IMR-90 (cell line): ENCODE results near the gene PPM1H. TPM values are rescaled to one million over a fixed set of nuclear protein-coding genes. Genes with fewer than 3 reads are reported as not detected.

Experiments
- ATAC-seq: fragments of 200-7000 bp; cut with Tn5 transposase; 2 replicates; pipeline ENCODE4 v1.9.1; 2020; ENCODE audit warnings: low read depth, mild to moderate bottlenecking, moderate library complexity
- BruUV-seq: library from RNA; stranded (reverse); fragments of 400-500 nt; replicated peaks from 2 replicates; lab custom pipeline; 2021; lab: Mats Ljungman, UMichigan
- CTCF ChIA-PET: fragments of 300-600 bp; formaldehyde crosslinking; extraction: SDS; loops from one replicate; lab custom pipeline; 2021; ENCODE audit warnings: antibody characterized with exemption; lab: Yijun Ruan, JAX
- POLR2A ChIA-PET: fragments of 300-600 bp; sonication (Branson Sonifier 250); formaldehyde crosslinking; loops from one replicate; lab custom pipeline; 2022; ENCODE audit warnings: antibody characterized with exemption; ENCODE audit not compliant: unreplicated experiment; lab: Charles Lee
- DNase-seq: peaks from one replicate; pipeline ENCODE4 v3.0.0; 2013
- H2AFZ ChIP-seq: replicated peaks from 2 replicates; pipeline ENCODE3; 2013; ENCODE audit warnings: low read length, mild to moderate bottlenecking; ENCODE audit not compliant: poor library complexity
- H2AK5ac ChIP-seq: 2 replicates; pipeline ENCODE4 v1.6.1; 2013; ENCODE audit warnings: low read depth, low read length, inconsistent platforms
- H2AK9ac ChIP-seq: replicated peaks from 2 replicates; pipeline ENCODE3; 2013; ENCODE audit warnings: mild to moderate bottlenecking, low read depth, low read length, moderate library complexity; ENCODE audit not compliant: poor library complexity
- H2BK120ac ChIP-seq: 2 replicates; pipeline ENCODE4 v1.6.1; 2013; ENCODE audit warnings: low read depth, low read length, inconsistent platforms
- H2BK15ac ChIP-seq: 3 replicates; pipeline ENCODE4 v1.6.1; 2013; ENCODE audit warnings: low read depth, low read length, inconsistent platforms
- H2BK20ac ChIP-seq: 2 replicates; pipeline ENCODE4 v1.6.1; 2013; ENCODE audit warnings: low read depth, mild to moderate bottlenecking, inconsistent platforms, low read length, moderate library complexity
- H2BK5ac ChIP-seq: 2 replicates; pipeline ENCODE4 v1.6.1; 2013; ENCODE audit warnings: mild to moderate bottlenecking, low read depth, low read length, inconsistent platforms; ENCODE audit not compliant: poor library complexity, severe bottlenecking
- H3K14ac ChIP-seq: replicated peaks from 2 replicates; pipeline ENCODE4 v1.6.1; 2013; ENCODE audit warnings: low read depth, low read length, inconsistent platforms
- H3K18ac ChIP-seq: 2 replicates; pipeline ENCODE4 v1.6.1; 2013; ENCODE audit warnings: low read depth, low read length, control low read depth
- H3K23ac ChIP-seq: 2 replicates; pipeline ENCODE4 v1.6.1; 2013; ENCODE audit warnings: low read depth, low read length, inconsistent platforms
- H3K27ac ChIP-seq: 2 replicates; pipeline ENCODE4 v1.5.1; 2013; ENCODE audit warnings: mild to moderate bottlenecking, control low read depth, low read length; ENCODE audit not compliant: insufficient read depth
- H3K27me3 ChIP-seq: 2 replicates; pipeline ENCODE4 v1.6.1; 2013; ENCODE audit warnings: low read length; ENCODE audit not compliant: control insufficient read depth, insufficient read depth
- H3K36me3 ChIP-seq: 2 replicates; pipeline ENCODE4 v1.6.1; 2013; ENCODE audit warnings: low read length, mixed read lengths; ENCODE audit not compliant: control insufficient read depth, insufficient read depth
- H3K4ac ChIP-seq: 2 replicates; pipeline ENCODE4 v1.6.1; 2013; ENCODE audit warnings: low read depth, low read length, inconsistent platforms
- H3K4me1 ChIP-seq: 2 replicates; pipeline ENCODE4 v1.6.1; 2013; ENCODE audit warnings: low read length, mixed read lengths; ENCODE audit not compliant: control insufficient read depth, insufficient read depth
- H3K4me2 ChIP-seq: 2 replicates; pipeline ENCODE4 v1.6.1; 2013; ENCODE audit warnings: low read depth, mild to moderate bottlenecking, control low read depth, low read length, moderate library complexity
- H3K4me3 ChIP-seq: 2 replicates; pipeline ENCODE4 v1.5.1; 2013; ENCODE audit warnings: low read depth, mild to moderate bottlenecking, control low read depth, low read length, moderate library complexity; ENCODE audit not compliant: insufficient read depth
- H3K56ac ChIP-seq: 2 replicates; pipeline ENCODE4 v1.6.1; 2013; ENCODE audit warnings: low read length, inconsistent platforms; ENCODE audit not compliant: insufficient read depth; ENCODE audit errors: extremely low read depth
- H3K79me1 ChIP-seq, 2 experiments: 2 replicates each; pipeline ENCODE4 v1.6.1; 2013; ENCODE audit warnings: low read length in 2 of 2, inconsistent platforms in 1 of 2, low read depth in 1 of 2
- H3K9ac ChIP-seq: 2 replicates; pipeline ENCODE4 v1.6.1; 2013; ENCODE audit warnings: low read depth, low read length, control low read depth
- H3K9me1 ChIP-seq: 2 replicates; pipeline ENCODE4 v1.6.1; 2013; ENCODE audit warnings: low read length, inconsistent platforms; ENCODE audit not compliant: insufficient read depth
- H3K9me3 ChIP-seq: 2 replicates; pipeline ENCODE4 v1.6.1; 2013; ENCODE audit warnings: low read length; ENCODE audit not compliant: control insufficient read depth, insufficient read depth
- H4K20me1 ChIP-seq: 2 replicates; pipeline ENCODE4 v1.6.1; 2013; ENCODE audit warnings: low read length, inconsistent platforms; ENCODE audit not compliant: insufficient read depth
- H4K5ac ChIP-seq: 2 replicates; pipeline ENCODE4 v1.6.1; 2013; ENCODE audit warnings: mild to moderate bottlenecking, low read depth, low read length, control low read depth
- H4K8ac ChIP-seq, 2 experiments: 2 replicates each; pipeline ENCODE4 v1.6.1; 2013; ENCODE audit warnings: low read depth in 2 of 2, low read length in 2 of 2, control low read depth in 1 of 2, inconsistent platforms in 1 of 2
- H4K91ac ChIP-seq: 2 replicates; pipeline ENCODE4 v1.6.1; 2013; ENCODE audit warnings: low read depth, low read length, inconsistent platforms; ENCODE audit not compliant: insufficient read depth
- BHLHE40 ChIP-seq: fragments of 150-350 bp; IDR thresholded peaks from 2 replicates; pipeline ENCODE4 v1.6.1; 2016; ENCODE audit warnings: mild to moderate bottlenecking, low read depth, low read length
- MXI1 ChIP-seq: IDR thresholded peaks from 2 replicates; pipeline ENCODE4 v1.6.1; 2012; ENCODE audit warnings: low read depth, mild to moderate bottlenecking, low read length, moderate library complexity, borderline replicate concordance
- RFX5 ChIP-seq: IDR thresholded peaks from 2 replicates; pipeline ENCODE4 v1.8.0; 2012; ENCODE audit warnings: low read depth, mild to moderate bottlenecking, low read length, moderate library complexity
- WGBS, 2 experiments: methylation state at CpG; one replicate each; pipeline versions ENCODE4 v1.1.5 to v1.1.7; 2013; ENCODE audit warnings: missing lambda C conversion rate in 2 of 2; ENCODE audit not compliant: insufficient read length in 1 of 2; ENCODE audit errors: extremely low coverage in 2 of 2; 5-methylcytosine and 5-hydroxymethylcytosine counted together
- dilution Hi-C: fragments of 300-500 bp; cut with HindIII; formaldehyde crosslinking; loops from one replicate; pipeline ENCODE4 v1.14.3; 2018; ENCODE audit warnings: low sequenced_read_pairs; ENCODE audit not compliant: unreplicated experiment
- in situ Hi-C: fragments of 300-500 bp; cut with MboI; formaldehyde crosslinking; loops from 3 replicates; pipeline ENCODE4 v1.14.3; 2019; ENCODE audit warnings: low sequenced_read_pairs, inconsistent platforms, mixed read lengths
- intact Hi-C: fragments of 100-400 bp; cut with micrococcal nuclease; formaldehyde crosslinking; loops from 2 replicates; pipeline ENCODE4 v1.10.0; 2022
- polyA plus RNA-seq, 3 experiments: library from polyadenylated mRNA; depleted of rRNA; stranded (reverse); fragments of >200 nt; gene quantifications; 2 replicates each; pipeline ENCODE4 v1.2.3, GENCODE V29; 2012; ENCODE audit warnings: low replicate concordance in 1 of 3
- total RNA-seq: library from RNA; depleted of rRNA; stranded (reverse); fragments of >200 nt; gene quantifications from 2 replicates; pipeline ENCODE4 v1.2.3, GENCODE V29; 2012

Gene PPM1H
- total and polyA plus RNA-seq, 2 of the 4 experiments (the other 2 are of a cell fraction), result 0.14 to 0.18 TPM

- ChIA-PET POLR2A (interaction anchor here (0.6 kb wide), 1 partner anchor 134 kb away, joined by 14 read pairs; no protein-coding TSS in a partner anchor), CTCF (interaction anchor here (0.7 kb wide), 1 partner anchor 16 kb away, joined by 4 read pairs; no protein-coding TSS in a partner anchor)
- Histone ChIP-seq H2BK20ac (no peak overlapping the region), H3K56ac (no peak overlapping the region), H2BK15ac (no peak overlapping the region), H4K8ac (no peak overlapping the region), H3K18ac (no peak overlapping the region), H3K14ac (no peak overlapping the region), H2AFZ (no peak overlapping the region), H4K20me1 (no peaks in the 10 kb centered on the region), H3K23ac (no peak overlapping the region), H3K4me3 (no peak overlapping the region), H2AK9ac (no peak overlapping the region), H3K27me3 (peaks cover 17% of the 10 kb centered on the region), H3K79me1 (no peaks in the 10 kb centered on the region), H3K27ac (no peak overlapping the region), H2BK120ac (no peak overlapping the region), H4K91ac (no peak overlapping the region), H3K9ac (no peak overlapping the region), H3K9me1 (no peaks in the 10 kb centered on the region), H3K4me1 (no peaks in the 10 kb centered on the region), H3K36me3 (no peaks in the 10 kb centered on the region), H2AK5ac (no peak overlapping the region), H4K5ac (no peak overlapping the region), H3K4ac (no peak overlapping the region), H2BK5ac (no peak overlapping the region), H3K4me2 (no peak overlapping the region), H3K9me3 (no peaks in the 10 kb centered on the region)
- dilution Hi-C loops, result no loop called here
- ATAC-seq (no peak), DNase-seq (no peak)
- intact Hi-C loops, result no loop called here
- BruUV-seq, result no TSS peak
- no CpG with 5 or more reads among the region's 2 CpGs for WGBS, 2 experiments
- no peak for TF ChIP-seq RFX5
- TF ChIP-seq MXI1, result no peak
- no peak for TF ChIP-seq BHLHE40
- in situ Hi-C loops, result loop anchor here (5.0 kb wide), 1 partner anchor 265 kb away; no protein-coding TSS in a partner anchor
Measured at GRCh38 chr12:62806893-62807292, 128.1 kb downstream of the PPM1H start.
